ENCODE data around the gene ADK. TPM values are rescaled to one million over a fixed set of nuclear protein-coding genes. Genes with fewer than 3 reads are reported as not detected.
"Not testable (repeated sequence)": the region's sequence is repeated elsewhere in the genome, so short reads cannot be mapped to it uniquely, and the experiment has no call there.

ADK gene
- total RNA-seq, 3 donors from 2014 or later = 13.8 to 24.0 (median 22.9) TPM

- Histone ChIP-seq H3K4me3 (no peak overlapping the region), H3K4me1 (ENCODE audit: low read depth) (peaks cover 8% of the 10 kb centered on the region), H3K36me3 (ENCODE audit: low read depth) (no peaks in the 10 kb centered on the region), H3K9me3 (no peaks in the 10 kb centered on the region)
- TF ChIP-seq CTCF (IDR thresholded peaks at IDR 0.05) = no peak
- ATAC-seq (no peak), DNase-seq (no peak)
- intact Hi-C loops (cut with DNase I, micrococcal nuclease) = no loop called here
These were observed 5.9 kb upstream of the ADK start for GRCh38 chr10:74145133-74145532.

- DNase-seq; H3K4me1 ChIP-seq (ENCODE audit: low read depth); H3K36me3 ChIP-seq (ENCODE audit: low read depth); intact Hi-C loops (cut with DNase I, micrococcal nuclease); H3K9me3 ChIP-seq; ATAC-seq; H3K4me3 ChIP-seq: not testable (repeated sequence)
These were observed 4.0 kb upstream of the ADK start for GRCh38 chr10:74146980-74147379.

GRCh38 chr10:74150204-74150989, 624 bp upstream of the ADK start, which contains the start of gene AP3M1:
Gene AP3M1, minus strand, starts transcription at chr10:74150828. Its CDS starts 12,449 bp downstream, at chr10:74138379.
- intact Hi-C loops (cut with DNase I, micrococcal nuclease) = no loop called here
- Histone ChIP-seq H3K4me3 (peak within 1 kb of the TSS; percentile 48), H3K36me3 (ENCODE audit: low read depth) (no peaks in the 10 kb centered on the region), H3K9me3 (no peaks in the 10 kb centered on the region), H3K4me1 (ENCODE audit: low read depth) (peaks cover 12% of the 10 kb centered on the region)
- ATAC-seq (peak; percentile 81), DNase-seq (peak; percentile 86 to 90 (median 90))
- TF ChIP-seq CTCF (IDR thresholded peaks at IDR 0.05) = no peak

GRCh38 chr10:74151879-74152722, 1.1 kb downstream of the ADK start:
- Histone ChIP-seq H3K9me3 (no peaks in the 10 kb centered on the region), H3K36me3 (ENCODE audit: low read depth) (no peaks in the 10 kb centered on the region), H3K4me3 (peak overlapping the region; percentile 48), H3K4me1 (ENCODE audit: low read depth) (peaks cover 5% of the 10 kb centered on the region)
- ATAC-seq = no peak
- TF ChIP-seq CTCF (IDR thresholded peaks at IDR 0.05) = no peak
- intact Hi-C loops (cut with DNase I, micrococcal nuclease) = no loop called here
- DNase-seq = no peak

- DNase-seq = no peak
- Histone ChIP-seq H3K4me3 (no peak overlapping the region), H3K4me1 (ENCODE audit: low read depth) (peaks cover 5% of the 10 kb centered on the region), H3K9me3 (no peaks in the 10 kb centered on the region), H3K36me3 (ENCODE audit: low read depth) (no peaks in the 10 kb centered on the region)
- no peak for TF ChIP-seq CTCF (IDR thresholded peaks at IDR 0.05)
- ATAC-seq = no peak
- intact Hi-C loops (cut with DNase I, micrococcal nuclease) = no loop called here
These were observed 2.1 kb downstream of the ADK start for GRCh38 chr10:74153123-74153522.

GRCh38 chr10:74153676-74154075, 2.7 kb downstream of the ADK start:
- DNase-seq (no peak), ATAC-seq (no peak)
- H3K36me3 ChIP-seq (ENCODE audit: low read depth) = no peaks in the 10 kb centered on the region
- peaks cover 5% of the 10 kb centered on the region for H3K4me1 ChIP-seq (ENCODE audit: low read depth)
- no peak for TF ChIP-seq CTCF (IDR thresholded peaks at IDR 0.05)
- no peak overlapping the region for H3K4me3 ChIP-seq
- no peaks in the 10 kb centered on the region for H3K9me3 ChIP-seq
- intact Hi-C loops (cut with DNase I, micrococcal nuclease) = no loop called here
